ENCODE data around the gene SEPTIN8.

- TF ChIP-seq, protein P1, sequence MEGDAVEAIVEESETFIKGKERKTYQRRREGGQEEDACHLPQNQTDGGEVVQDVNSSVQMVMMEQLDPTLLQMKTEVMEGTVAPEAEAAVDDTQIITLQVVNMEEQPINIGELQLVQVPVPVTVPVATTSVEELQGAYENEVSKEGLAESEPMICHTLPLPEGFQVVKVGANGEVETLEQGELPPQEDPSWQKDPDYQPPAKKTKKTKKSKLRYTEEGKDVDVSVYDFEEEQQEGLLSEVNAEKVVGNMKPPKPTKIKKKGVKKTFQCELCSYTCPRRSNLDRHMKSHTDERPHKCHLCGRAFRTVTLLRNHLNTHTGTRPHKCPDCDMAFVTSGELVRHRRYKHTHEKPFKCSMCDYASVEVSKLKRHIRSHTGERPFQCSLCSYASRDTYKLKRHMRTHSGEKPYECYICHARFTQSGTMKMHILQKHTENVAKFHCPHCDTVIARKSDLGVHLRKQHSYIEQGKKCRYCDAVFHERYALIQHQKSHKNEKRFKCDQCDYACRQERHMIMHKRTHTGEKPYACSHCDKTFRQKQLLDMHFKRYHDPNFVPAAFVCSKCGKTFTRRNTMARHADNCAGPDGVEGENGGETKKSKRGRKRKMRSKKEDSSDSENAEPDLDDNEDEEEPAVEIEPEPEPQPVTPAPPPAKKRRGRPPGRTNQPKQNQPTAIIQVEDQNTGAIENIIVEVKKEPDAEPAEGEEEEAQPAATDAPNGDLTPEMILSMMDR (conservative IDR thresholded peaks at IDR 0.05 in 1 of 2, IDR thresholded peaks at IDR 0.05 in 1 of 2; ENCODE audit: extremely low read depth in 1 of 2, insufficient read depth in 1 of 2, low read depth in 1 of 2, low read length in 2 of 2): no peak
- TF ChIP-seq EZH2 (IDR thresholded peaks at IDR 0.05; ENCODE audit: borderline replicate concordance, low read length): no peak
Observed at GRCh38 chr5:132737982-132738681, 38.9 kb downstream of the SEPTIN8 start.
